Chondrocyte (in vitro differentiated cells): ENCODE data around the gene TFDP1. TPM values are rescaled to one million over a fixed set of nuclear protein-coding genes. Genes with fewer than 3 reads are reported as not detected.
A peak's percentile ranks its signal among the peaks of the same experiment; 100 is the strongest.

Experiments
- DNase-seq: peaks from one replicate; pipeline ENCODE4 v3.0.0; 2021; ENCODE audit warnings: mixed read lengths, low spot score
- H3K27ac Mint-ChIP-seq: one replicate; pipeline ENCODE4 v1.8.0; 2021; ENCODE audit warnings: mild to moderate bottlenecking, moderate library complexity, mixed read lengths; ENCODE audit not compliant: unreplicated experiment
- H3K27me3 Mint-ChIP-seq: 2 replicates; pipeline ENCODE4 v1.8.0; 2021; ENCODE audit warnings: low read depth, mixed read lengths
- H3K36me3 Mint-ChIP-seq: 2 replicates; pipeline ENCODE4 v1.8.0; 2021; ENCODE audit warnings: low read depth, mixed read lengths
- H3K4me1 Mint-ChIP-seq: 2 replicates; pipeline ENCODE4 v1.8.0; 2021; ENCODE audit warnings: low read depth, mild to moderate bottlenecking, mixed read lengths
- H3K4me3 Mint-ChIP-seq: one replicate; pipeline ENCODE4 v1.8.0; 2021; ENCODE audit warnings: mild to moderate bottlenecking, moderate library complexity, mixed read lengths; ENCODE audit not compliant: unreplicated experiment
- H3K9me3 Mint-ChIP-seq: 2 replicates; pipeline ENCODE4 v1.8.0; 2021; ENCODE audit warnings: low read depth, mixed read lengths
- CTCF ChIP-seq: fragments of 200-600 bp; sonication (generic); IDR thresholded peaks from 2 replicates; pipeline ENCODE4 v1.5.0; 2021; ENCODE audit warnings: antibody characterized with exemption, mild to moderate bottlenecking, moderate library complexity
- total RNA-seq: library from RNA; stranded (reverse); gene quantifications from 3 replicates; pipeline ENCODE4 v1.2.1, GENCODE V29; 2021

TFDP1 gene
- total RNA-seq, 1 donor from 2014 or later = 54.3 TPM

GRCh38 chr13:113628291-113629270 lies 44.0 kb downstream of the TFDP1 start:
- Mint-ChIP-seq H3K36me3 (peaks cover 36% of the 10 kb centered on the region), H3K27me3 (no peaks in the 10 kb centered on the region)
- TF ChIP-seq CTCF = no peak

GRCh38 chr13:113629866-113630265 lies 45.3 kb downstream of the TFDP1 start:
- no peak for TF ChIP-seq CTCF
- no peak overlapping the region for H3K27ac Mint-ChIP-seq
- H3K9me3 Mint-ChIP-seq = no peaks in the 10 kb centered on the region
- H3K4me1 Mint-ChIP-seq = peaks cover 14% of the 10 kb centered on the region
- no peak overlapping the region for H3K4me3 Mint-ChIP-seq
- H3K36me3 Mint-ChIP-seq = peaks cover 41% of the 10 kb centered on the region
- H3K27me3 Mint-ChIP-seq = no peaks in the 10 kb centered on the region
- DNase-seq = peak; percentile 72

More at GRCh38 chr13:113628291-113629270, 44.0 kb downstream of the TFDP1 start:
- DNase-seq = peak; percentile 74
- no peaks in the 10 kb centered on the region for H3K9me3 Mint-ChIP-seq
- H3K4me3 Mint-ChIP-seq = no peak overlapping the region
- H3K4me1 Mint-ChIP-seq = peaks cover 14% of the 10 kb centered on the region
- peak overlapping the region; percentile 49 for H3K27ac Mint-ChIP-seq

GRCh38 chr13:113630296-113630695 lies 45.7 kb downstream of the TFDP1 start:
- peaks cover 42% of the 10 kb centered on the region for H3K36me3 Mint-ChIP-seq
- H3K4me3 Mint-ChIP-seq = no peak overlapping the region
- no peak for TF ChIP-seq CTCF
- H3K27ac Mint-ChIP-seq = no peak overlapping the region
- no peaks in the 10 kb centered on the region for H3K9me3 Mint-ChIP-seq
- H3K27me3 Mint-ChIP-seq = no peaks in the 10 kb centered on the region
- H3K4me1 Mint-ChIP-seq = peaks cover 14% of the 10 kb centered on the region
- DNase-seq = peak; percentile 72

- TF ChIP-seq CTCF = no peak
- Mint-ChIP-seq H3K27me3 (no peaks in the 10 kb centered on the region), H3K27ac (no peak overlapping the region), H3K4me1 (peaks cover 13% of the 10 kb centered on the region), H3K4me3 (no peak overlapping the region), H3K36me3 (peaks cover 42% of the 10 kb centered on the region), H3K9me3 (no peaks in the 10 kb centered on the region)
- peak; percentile 80 for DNase-seq
Measured at GRCh38 chr13:113630804-113631203, 46.3 kb downstream of the TFDP1 start.

- TF ChIP-seq CTCF = no peak
- Mint-ChIP-seq H3K27me3 (no peaks in the 10 kb centered on the region), H3K27ac (no peak overlapping the region), H3K4me3 (no peak overlapping the region), H3K9me3 (no peaks in the 10 kb centered on the region), H3K36me3 (peaks cover 45% of the 10 kb centered on the region), H3K4me1 (peaks cover 6% of the 10 kb centered on the region)
- DNase-seq = peak; percentile 81
Measured at GRCh38 chr13:113631341-113632095, 47.0 kb downstream of the TFDP1 start.
